OCI-LY1 (cell line): ENCODE measurements around the gene CMBL.

Experiments
- H2AFZ ChIP-seq: fragments of 200-600 bp; sonication (generic), shearing (Covaris generic); 2 replicates; pipeline ENCODE4 v1.6.0; 2014; ENCODE audit warnings: antibody characterized with exemption, mild to moderate bottlenecking, low read length
- H3F3A ChIP-seq: fragments of 200-600 bp; sonication (generic), shearing (Covaris generic); 2 replicates; pipeline ENCODE4 v1.6.0; 2014; ENCODE audit warnings: mild to moderate bottlenecking, antibody characterized with exemption, low read length, moderate library complexity; ENCODE audit not compliant: insufficient read depth
- H3K27ac ChIP-seq: fragments of 200-600 bp; sonication (generic); 2 replicates; pipeline ENCODE4 v1.5.1; 2014; ENCODE audit warnings: low read length, mixed run types, mild to moderate bottlenecking, low read depth; ENCODE audit not compliant: poor library complexity, severe bottlenecking
- H3K27me3 ChIP-seq: fragments of 200-600 bp; sonication (generic); 2 replicates; pipeline ENCODE4 v1.6.0; 2014; ENCODE audit warnings: antibody characterized with exemption, mild to moderate bottlenecking, low read length, moderate library complexity; ENCODE audit not compliant: insufficient read depth
- H3K36me3 ChIP-seq: fragments of 200-600 bp; sonication (generic); 2 replicates; pipeline ENCODE4 v1.6.1; 2014; ENCODE audit warnings: mild to moderate bottlenecking, antibody characterized with exemption, low read length, moderate library complexity, mixed read lengths; ENCODE audit not compliant: insufficient read depth
- H3K4me1 ChIP-seq: fragments of 200-600 bp; sonication (generic); 2 replicates; pipeline ENCODE4 v1.5.1; 2014; ENCODE audit warnings: mild to moderate bottlenecking, low read length, moderate library complexity; ENCODE audit not compliant: insufficient read depth, severe bottlenecking
- H3K4me2 ChIP-seq: fragments of 200-600 bp; sonication (generic), shearing (Covaris generic); 2 replicates; pipeline ENCODE4 v1.6.1; 2014; ENCODE audit warnings: low read length
- H3K4me3 ChIP-seq: fragments of 200-600 bp; sonication (generic); 2 replicates; pipeline ENCODE4 v1.5.1; 2014; ENCODE audit warnings: low read length, low read depth, mild to moderate bottlenecking, mixed read lengths; ENCODE audit not compliant: poor library complexity, severe bottlenecking
- H3K79me2 ChIP-seq: fragments of 200-600 bp; shearing (Covaris generic); 2 replicates; pipeline ENCODE4 v1.6.1; 2016; ENCODE audit warnings: mixed run types, low read length, mixed read lengths; ENCODE audit not compliant: insufficient read depth
- H3K9ac ChIP-seq: fragments of 200-600 bp; sonication (generic), shearing (Covaris generic); 2 replicates; pipeline ENCODE4 v1.6.1; 2014; ENCODE audit warnings: mild to moderate bottlenecking, low read length, mixed read lengths
- H3K9me2 ChIP-seq: fragments of 200-600 bp; sonication (generic), shearing (Covaris generic); 2 replicates; pipeline ENCODE4 v1.6.1; 2014; ENCODE audit warnings: low read depth, mild to moderate bottlenecking, low read length, mixed read lengths
- H3K9me3 ChIP-seq: fragments of 200-600 bp; shearing (Covaris generic); 2 replicates; pipeline ENCODE4 v1.6.1; 2014; ENCODE audit warnings: low read length, mixed read lengths
- H4K20me1 ChIP-seq: fragments of 200-600 bp; sonication (generic), shearing (Covaris generic); 2 replicates; pipeline ENCODE4 v1.6.0; 2016; ENCODE audit warnings: mild to moderate bottlenecking, low read length; ENCODE audit not compliant: insufficient read depth
- CTCF ChIP-seq: fragments of 200-600 bp; sonication (generic), shearing (Covaris generic); IDR thresholded peaks from 2 replicates; pipeline ENCODE4 v1.5.1; 2017; ENCODE audit warnings: mild to moderate bottlenecking, antibody characterized with exemption, low read length, moderate library complexity, mixed read lengths
- EZH2 ChIP-seq: fragments of 200-600 bp; sonication (generic), shearing (Covaris generic); IDR thresholded peaks from 2 replicates; pipeline ENCODE4 v1.8.0; 2017; ENCODE audit warnings: borderline replicate concordance, mixed run types, mild to moderate bottlenecking, antibody characterized with exemption, low read length, moderate library complexity, mixed read lengths

Gene CMBL

GRCh38 chr5:10293907-10294662 is 13.6 kb downstream of the CMBL start:
- Histone ChIP-seq H3F3A (no peaks in the 10 kb centered on the region), H4K20me1 (no peaks in the 10 kb centered on the region), H3K79me2 (no peaks in the 10 kb centered on the region)

GRCh38 chr5:10291692-10292339 is 15.9 kb downstream of the CMBL start:
- Histone ChIP-seq H2AFZ (no peak overlapping the region), H3K79me2 (no peaks in the 10 kb centered on the region)

More at GRCh38 chr5:10293907-10294662, 13.6 kb downstream of the CMBL start:
- Histone ChIP-seq H3K4me1 (peaks cover 5% of the 10 kb centered on the region), H3K27ac (no peak overlapping the region), H3K4me2 (no peak overlapping the region), H3K27me3 (peaks cover 3% of the 10 kb centered on the region; the same call in 1 of the 2 replicates), H3K36me3 (no peaks in the 10 kb centered on the region), H3K9me2 (no peaks in the 10 kb centered on the region), H3K9me3 (no peaks in the 10 kb centered on the region), H3K9ac (no peak overlapping the region), H3K4me3 (no peak overlapping the region), H2AFZ (no peak overlapping the region)
- TF ChIP-seq CTCF (no peak), EZH2 (no peak)

GRCh38 chr5:10290438-10290837 is 17.3 kb downstream of the CMBL start:
- Histone ChIP-seq H3K79me2 (no peaks in the 10 kb centered on the region), H3K9ac (no peak overlapping the region), H3K4me3 (no peak overlapping the region), H3K27me3 (peaks cover 3% of the 10 kb centered on the region; the same call in 1 of the 2 replicates), H3K9me3 (no peaks in the 10 kb centered on the region), H3F3A (no peaks in the 10 kb centered on the region), H3K4me1 (peaks cover 18% of the 10 kb centered on the region), H3K36me3 (no peaks in the 10 kb centered on the region), H3K27ac (no peak overlapping the region), H3K9me2 (no peaks in the 10 kb centered on the region), H3K4me2 (no peak overlapping the region), H2AFZ (no peak overlapping the region), H4K20me1 (no peaks in the 10 kb centered on the region)
- TF ChIP-seq EZH2, result no peak
- no peak for TF ChIP-seq CTCF

More at GRCh38 chr5:10291692-10292339, 15.9 kb downstream of the CMBL start:
- Histone ChIP-seq H3K9me3 (no peaks in the 10 kb centered on the region), H3F3A (no peaks in the 10 kb centered on the region), H3K9me2 (no peaks in the 10 kb centered on the region), H3K36me3 (no peaks in the 10 kb centered on the region), H3K4me3 (no peak overlapping the region), H3K4me1 (peaks cover 18% of the 10 kb centered on the region), H3K27ac (no peak overlapping the region), H3K4me2 (no peak overlapping the region), H3K27me3 (peaks cover 3% of the 10 kb centered on the region; the same call in 1 of the 2 replicates), H3K9ac (no peak overlapping the region), H4K20me1 (no peaks in the 10 kb centered on the region)
- TF ChIP-seq EZH2, result no peak
- TF ChIP-seq CTCF, result no peak
